ENCODE results near the gene TXN. TPM values are rescaled to one million over a fixed set of nuclear protein-coding genes. Genes with fewer than 3 reads are reported as not detected.
A peak's percentile ranks its signal among the peaks of the same experiment; 100 is the strongest.

Gene TXN
- total RNA-seq (100 to 1,000 TPM; 199 to 308 TPM), polyA plus RNA-seq (ENCODE audit: insufficient read length in 6 of 6) (100 to 1,000 TPM; 148 to 164 (median 149) TPM)
- long read RNA-seq, donor 1, transcript TXN-202 (5 exons, 869 nt) = major isoform, 359 of 403 reads
- long read RNA-seq, donor 1, partial matches to known transcripts = 36 of 403 reads
- long read RNA-seq, donor 1, other reads (novel, unspliced or antisense) = 5 of 403 reads
- long read RNA-seq, donor 2, transcript TXN-202 (5 exons, 869 nt) = major isoform, 266 of 312 reads
- long read RNA-seq, donor 2, transcript TXN-203 (2 exons, 540 nt) = minor isoform, 8 of 312 reads
- long read RNA-seq, donor 2, partial matches to known transcripts = 37 of 312 reads
- long read RNA-seq, donor 2, other reads (novel, unspliced or antisense) = 0 of 312 reads
- long read RNA-seq, donor 3, transcript TXN-202 (5 exons, 869 nt) = major isoform, 244 of 274 reads
- long read RNA-seq, donor 3, partial matches to known transcripts = 28 of 274 reads
- long read RNA-seq, donor 3, other reads (novel, unspliced or antisense) = 0 of 274 reads
- long read RNA-seq, donor 4, transcript TXN-202 (5 exons, 869 nt) = major isoform, 372 of 379 reads
- long read RNA-seq, donor 4, partial matches to known transcripts = 4 of 379 reads
- long read RNA-seq, donor 4, other reads (novel, unspliced or antisense) = 3 of 379 reads
- long read RNA-seq, donor 5, transcript TXN-202 (5 exons, 869 nt) = major isoform, 238 of 279 reads
- long read RNA-seq, donor 5, partial matches to known transcripts = 38 of 279 reads
- long read RNA-seq, donor 5, other reads (novel, unspliced or antisense) = 0 of 279 reads
- long read RNA-seq, donor 6, transcript TXN-202 (5 exons, 869 nt) = major isoform, 336 of 404 reads
- long read RNA-seq, donor 6, partial matches to known transcripts = 52 of 404 reads
- long read RNA-seq, donor 6, other reads (novel, unspliced or antisense) = 13 of 404 reads
- long read RNA-seq, donor 7, transcript TXN-202 (5 exons, 869 nt) = major isoform, 161 of 187 reads
- long read RNA-seq, donor 7, partial matches to known transcripts = 23 of 187 reads
- long read RNA-seq, donor 7, other reads (novel, unspliced or antisense) = 0 of 187 reads
- long read RNA-seq, donor 8, transcript TXN-202 (5 exons, 869 nt) = major isoform, 139 of 149 reads
- long read RNA-seq, donor 8, partial matches to known transcripts = 10 of 149 reads
- long read RNA-seq, donor 8, other reads (novel, unspliced or antisense) = 0 of 149 reads
- long read RNA-seq, donor 9, partial matches to known transcripts = 0 of 3 reads
- long read RNA-seq, donor 9, other reads (novel, unspliced or antisense) = 0 of 3 reads
- long read RNA-seq, donor 10, transcript TXN-202 (5 exons, 869 nt) = major isoform, 417 of 426 reads
- long read RNA-seq, donor 10, partial matches to known transcripts = 2 of 426 reads
- long read RNA-seq, donor 10, other reads (novel, unspliced or antisense) = 6 of 426 reads
- long read RNA-seq, donor 11, transcript TXN-203 (2 exons, 540 nt) = minor isoform, 9 of 328 reads
- long read RNA-seq, donor 11, transcript TXN-202 (5 exons, 869 nt) = major isoform, 300 of 328 reads
- long read RNA-seq, donor 11, partial matches to known transcripts = 18 of 328 reads
- long read RNA-seq, donor 11, other reads (novel, unspliced or antisense) = 0 of 328 reads
- long read RNA-seq, donor 12, transcript TXN-202 (5 exons, 869 nt) = major isoform, 165 of 173 reads
- long read RNA-seq, donor 12, partial matches to known transcripts = 7 of 173 reads
- long read RNA-seq, donor 12, other reads (novel, unspliced or antisense) = 0 of 173 reads

- Histone ChIP-seq H3K27me3 (no peaks in the 10 kb centered on the region), H3K27ac (peak within 1 kb of the TSS; percentile 91 to 93), H3K36me3 (no peaks in the 10 kb centered on the region), H3K4me3 (peak within 1 kb of the TSS; percentile 75 to 90), H3K4me1 (peaks cover 16 to 58% of the 10 kb centered on the region in 2 donors), H3K9me3 (no peaks in the 10 kb centered on the region)
- ATAC-seq (peak; percentile 90), DNase-seq (peak; percentile 93 to 98 (median 94))
- TF ChIP-seq CTCF (IDR thresholded peaks at IDR 0.05) = no peak
- intact Hi-C loops (cut with DNase I) = no loop called here
These were observed at the start of gene TXN for GRCh38 chr9:110256380-110257096. Gene TXN, minus strand, starts transcription at chr9:110256507. Its CDS starts 72 bp downstream, at chr9:110256435.

- no peaks in the 10 kb centered on the region for H3K27me3 ChIP-seq
- DNase-seq (peak in 1 of 4 donors; percentile 4), ATAC-seq (peak; percentile 26)
- TF ChIP-seq CTCF (IDR thresholded peaks at IDR 0.05) = no peak
- H3K36me3 ChIP-seq = no peaks in the 10 kb centered on the region
- intact Hi-C loops (cut with DNase I) = no loop called here
- peaks cover 0 to 8% of the 10 kb centered on the region in 2 donors for H3K4me1 ChIP-seq
- no peaks in the 10 kb centered on the region for H3K9me3 ChIP-seq
- peak overlapping the region in 1 of 2 donors; percentile 71 for H3K27ac ChIP-seq
- no peak overlapping the region for H3K4me3 ChIP-seq
These were observed 46.8 kb upstream of the TXN start for GRCh38 chr9:110303133-110303532.

GRCh38 chr9:110298043-110298605 is 41.8 kb upstream of the TXN start:
- Histone ChIP-seq H3K9me3 (no peaks in the 10 kb centered on the region), H3K36me3 (no peaks in the 10 kb centered on the region), H3K4me1 (peaks cover 0 to 5% of the 10 kb centered on the region in 2 donors), H3K27me3 (no peaks in the 10 kb centered on the region), H3K4me3 (no peak overlapping the region), H3K27ac (no peak overlapping the region)
- intact Hi-C loops (cut with DNase I) = no loop called here
- no peak for DNase-seq
- TF ChIP-seq CTCF (IDR thresholded peaks at IDR 0.05) = no peak
- no peak for ATAC-seq

GRCh38 chr9:110293248-110293647 is 36.9 kb upstream of the TXN start:
- no peak for DNase-seq
- ATAC-seq = no peak
- no peak for TF ChIP-seq CTCF (IDR thresholded peaks at IDR 0.05)
- Histone ChIP-seq H3K9me3 (no peaks in the 10 kb centered on the region), H3K4me3 (no peak overlapping the region), H3K27ac (no peak overlapping the region), H3K36me3 (no peaks in the 10 kb centered on the region), H3K4me1 (no peaks in the 10 kb centered on the region), H3K27me3 (no peaks in the 10 kb centered on the region)
- intact Hi-C loops (cut with DNase I) = no loop called here

All from left lung (tissue), 14 donors.